ENCODE data around the gene NLRC5. TPM values are rescaled to one million over a fixed set of nuclear protein-coding genes. Genes with fewer than 3 reads are reported as not detected.
A peak's percentile ranks its signal among the peaks of the same experiment; 100 is the strongest.

NLRC5 gene
- total RNA-seq, 4 donors from 2014 or later = 11.1 to 39.7 (median 16.3) TPM

DNA sequence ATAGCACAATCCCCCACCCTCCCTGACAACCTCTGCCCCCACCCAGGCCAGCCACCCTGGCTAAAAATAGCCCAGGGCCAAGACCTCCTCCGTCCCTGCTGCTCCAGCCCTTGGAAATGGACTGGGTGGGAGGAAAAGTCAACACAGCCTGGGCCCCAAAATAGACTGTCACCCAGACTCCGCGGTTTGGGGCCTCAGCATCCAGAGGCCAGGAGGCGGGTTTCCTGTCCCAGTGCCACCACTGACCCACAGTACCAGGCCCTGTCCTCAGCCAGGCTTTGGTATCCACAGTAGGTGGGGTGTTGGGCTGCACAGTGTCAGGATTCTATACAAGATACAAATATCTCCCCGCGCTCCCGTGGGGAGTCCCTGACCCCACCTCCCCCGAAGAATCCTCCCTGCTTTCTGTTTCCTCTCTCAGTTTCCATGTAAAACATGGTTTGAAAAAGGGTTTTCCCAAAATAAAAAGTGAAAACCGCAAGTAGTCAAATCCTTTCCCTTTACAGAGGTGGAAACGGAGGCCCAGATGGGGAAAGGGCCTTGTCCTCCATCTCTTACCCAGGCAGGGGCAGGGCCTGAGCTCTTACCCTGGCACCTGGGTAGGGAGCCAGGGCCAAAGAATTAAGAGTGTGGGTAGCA lies 123.2 kb downstream of the NLRC5 start:
- Histone ChIP-seq H3K4me3 (no peak overlapping the region), H3K36me3 (peaks cover 0 to 22% of the 10 kb centered on the region in 2 donors), H3K9me3 (no peaks in the 10 kb centered on the region), H3K4me1 (peaks cover 0 to 35% (median 9%) of the 10 kb centered on the region in 3 donors), H3K27ac (peak overlapping the region in 2 of 4 donors; percentile 9 to 42), H3K27me3 (no peaks in the 10 kb centered on the region)
- 68 to 80% methylated on average over 1 to 8 of the region's 10 CpGs for WGBS, 2 donors (ENCODE audit: low coverage in 1 of 2)
- ATAC-seq = no peak
- TF ChIP-seq CTCF (IDR thresholded peaks at IDR 0.05) = no peak
- TF ChIP-seq POLR2AphosphoS5 (IDR thresholded peaks at IDR 0.05) = no peak
- no peak for TF ChIP-seq EP300 (IDR thresholded peaks at IDR 0.05)
- TF ChIP-seq POLR2A (IDR thresholded peaks at IDR 0.05) = no peak

GRCh38 chr16:57113042-57113453 lies 123.7 kb downstream of the NLRC5 start:
- 76 to 91% methylated on average over 3 to 13 of the region's 14 CpGs for WGBS, 2 donors (ENCODE audit: low coverage in 1 of 2)
- ATAC-seq = no peak
- Histone ChIP-seq H3K9me3 (no peaks in the 10 kb centered on the region), H3K36me3 (peaks cover 0 to 27% of the 10 kb centered on the region in 2 donors), H3K4me1 (peaks cover 0 to 34% (median 9%) of the 10 kb centered on the region in 3 donors), H3K27me3 (no peaks in the 10 kb centered on the region), H3K4me3 (no peak overlapping the region), H3K27ac (peak overlapping the region in 2 of 4 donors; percentile 9 to 35)
- TF ChIP-seq POLR2A (IDR thresholded peaks at IDR 0.05) (no peak), CTCF (IDR thresholded peaks at IDR 0.05) (no peak), POLR2AphosphoS5 (IDR thresholded peaks at IDR 0.05) (no peak), EP300 (IDR thresholded peaks at IDR 0.05) (no peak)

DNA sequence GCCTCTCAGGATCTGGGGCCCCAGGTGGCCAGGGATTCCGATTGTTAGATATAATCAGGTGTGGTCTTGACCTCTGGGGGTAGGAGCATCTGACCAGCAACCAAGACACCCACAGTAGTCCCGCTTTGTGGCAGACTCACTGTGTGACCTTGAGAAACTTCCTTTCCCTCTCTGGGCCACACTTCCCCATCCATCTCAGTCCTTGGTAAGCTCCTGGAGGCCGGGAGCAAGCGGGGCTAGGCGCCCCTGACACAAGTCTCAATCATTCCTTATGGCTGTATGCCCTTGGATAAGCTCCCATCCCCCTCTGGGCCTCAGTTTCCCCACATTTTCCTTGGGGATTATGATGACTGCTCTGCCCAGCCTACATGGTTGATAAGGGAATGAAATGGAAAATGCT lies 124.3 kb downstream of the NLRC5 start:
- TF ChIP-seq CTCF (IDR thresholded peaks at IDR 0.05) = no peak
- no peak for TF ChIP-seq POLR2A (IDR thresholded peaks at IDR 0.05)
- TF ChIP-seq POLR2AphosphoS5 (IDR thresholded peaks at IDR 0.05) = no peak
- no peak for TF ChIP-seq EP300 (IDR thresholded peaks at IDR 0.05)
- no peak for ATAC-seq
- peaks cover 0 to 33% of the 10 kb centered on the region in 2 donors for H3K36me3 ChIP-seq
- no peak overlapping the region for H3K4me3 ChIP-seq
- peaks cover 0 to 34% (median 9%) of the 10 kb centered on the region in 3 donors for H3K4me1 ChIP-seq
- peak overlapping the region in 1 of 4 donors; percentile 8 for H3K27ac ChIP-seq
- no CpG with 5 or more reads among the region's 5 CpGs for WGBS, 2 donors (ENCODE audit: low coverage in 1 of 2)
- no peaks in the 10 kb centered on the region for H3K9me3 ChIP-seq
- no peaks in the 10 kb centered on the region for H3K27me3 ChIP-seq

DNA sequence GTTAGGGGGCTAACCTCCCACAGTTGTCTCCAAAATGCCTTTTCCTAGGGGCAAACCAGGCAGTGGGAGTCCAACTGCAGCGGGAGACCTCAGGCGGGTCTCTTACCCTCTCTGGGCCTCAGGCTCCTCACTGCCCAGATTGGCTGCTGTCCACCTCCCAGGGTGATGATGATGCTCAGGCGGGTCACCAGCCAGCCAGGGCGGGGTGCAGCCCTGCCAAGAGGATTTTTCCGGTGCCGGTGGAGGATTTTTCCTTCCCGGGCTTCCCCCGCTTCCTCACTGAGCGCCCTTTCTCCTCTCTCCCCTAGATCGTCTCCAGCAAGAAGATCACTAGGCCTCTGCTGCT lies 125.8 kb downstream of the NLRC5 start:
- H3K36me3 ChIP-seq = peaks cover 0 to 46% of the 10 kb centered on the region in 2 donors
- 37% methylated on average over 7 of the region's 10 CpGs; no CpG with 5 or more reads in 1 of the 2 donors for WGBS, 2 donors (ENCODE audit: low coverage in 1 of 2)

More for the DNA sequence above, 125.8 kb downstream of the NLRC5 start:
- peaks cover 0 to 34% (median 9%) of the 10 kb centered on the region in 3 donors for H3K4me1 ChIP-seq
- no peak for ATAC-seq
- no peak overlapping the region for H3K4me3 ChIP-seq
- TF ChIP-seq POLR2AphosphoS5 (IDR thresholded peaks at IDR 0.05) (no peak), CTCF (IDR thresholded peaks at IDR 0.05) (no peak), POLR2A (IDR thresholded peaks at IDR 0.05) (no peak), EP300 (IDR thresholded peaks at IDR 0.05) (no peak)
- no peaks in the 10 kb centered on the region for H3K27me3 ChIP-seq
- H3K9me3 ChIP-seq = no peaks in the 10 kb centered on the region
- H3K27ac ChIP-seq = peak overlapping the region in 3 of 4 donors; percentile 17 to 74 (median 60)
